GM23338 (cell line): Measurements from ENCODE around the gene NPM3. TPM values are rescaled to one million over a fixed set of nuclear protein-coding genes. Genes with fewer than 3 reads are reported as not detected.

Experiments
- ATAC-seq: fragments of 200-7000 bp; cut with Tn5 transposase; 3 replicates; pipeline ENCODE4 v1.9.1; 2020
- DNase-seq: peaks from one replicate; pipeline ENCODE4 v3.0.0-alpha.2; 2015; ENCODE audit warnings: low spot score
- H2AFZ ChIP-seq: fragments of 200-600 bp; sonication (generic); 2 replicates; pipeline ENCODE4 v1.8.0; 2016; ENCODE audit warnings: antibody characterized with exemption, mild to moderate bottlenecking, moderate library complexity
- H3F3A ChIP-seq: fragments of 200-600 bp; sonication (generic); replicated peaks from 2 replicates; pipeline ENCODE4 v1.8.0; 2017; ENCODE audit warnings: antibody characterized with exemption, mixed run types, low read depth
- H3K27ac ChIP-seq: fragments of 200-600 bp; sonication (generic); 2 replicates; pipeline ENCODE4 v1.6.1; 2016; ENCODE audit warnings: low read depth
- H3K27me3 ChIP-seq: fragments of 200-600 bp; sonication (generic); 2 replicates; pipeline ENCODE4 v1.8.0; 2016; ENCODE audit warnings: mild to moderate bottlenecking, mixed run types, moderate library complexity; ENCODE audit not compliant: insufficient read depth
- H3K36me3 ChIP-seq: fragments of 200-600 bp; sonication (generic); 2 replicates; pipeline ENCODE4 v1.8.0; 2016; ENCODE audit warnings: mild to moderate bottlenecking; ENCODE audit not compliant: insufficient read depth
- H3K4me1 ChIP-seq: fragments of 200-600 bp; sonication (generic); 2 replicates; pipeline ENCODE4 v1.8.0; 2016; ENCODE audit warnings: mild to moderate bottlenecking, moderate library complexity; ENCODE audit not compliant: insufficient read depth
- H3K4me2 ChIP-seq: fragments of 200-600 bp; sonication (generic); 2 replicates; pipeline ENCODE4 v1.7.1; 2017; ENCODE audit warnings: mixed run types
- H3K4me3 ChIP-seq: fragments of 200-600 bp; sonication (generic); 2 replicates; pipeline ENCODE4 v1.6.1; 2016; ENCODE audit warnings: mixed run types
- H3K79me2 ChIP-seq: fragments of 200-600 bp; sonication (generic); replicated peaks from 2 replicates; pipeline ENCODE4 v1.8.0; 2017; ENCODE audit warnings: mild to moderate bottlenecking; ENCODE audit not compliant: insufficient read depth
- H3K9me2 ChIP-seq: fragments of 200-600 bp; sonication (generic); 2 replicates; pipeline ENCODE4 v1.8.0; 2017; ENCODE audit not compliant: insufficient read depth
- H4K20me1 ChIP-seq: fragments of 200-600 bp; sonication (generic); replicated peaks from 2 replicates; pipeline ENCODE4 v1.8.0; 2017; ENCODE audit warnings: mild to moderate bottlenecking; ENCODE audit not compliant: insufficient read depth
- H3K27ac Mint-ChIP-seq: 2 replicates; pipeline ENCODE4 v1.8.0; 2020; ENCODE audit warnings: inconsistent platforms, mild to moderate bottlenecking, moderate library complexity, mixed read lengths
- H3K27me3 Mint-ChIP-seq: 3 replicates; pipeline ENCODE4 v1.8.0; 2022; ENCODE audit warnings: low read depth, mild to moderate bottlenecking, moderate library complexity, mixed read lengths, inconsistent platforms; ENCODE audit not compliant: insufficient read depth, poor library complexity
- H3K36me3 Mint-ChIP-seq: 3 replicates; pipeline ENCODE4 v1.8.0; 2021; ENCODE audit warnings: low read depth, mild to moderate bottlenecking, inconsistent platforms, moderate library complexity, mixed read lengths
- H3K4me1 Mint-ChIP-seq: 3 replicates; pipeline ENCODE4 v1.8.0; 2020; ENCODE audit warnings: mild to moderate bottlenecking, inconsistent platforms, mixed read lengths
- H3K4me3 Mint-ChIP-seq: 3 replicates; pipeline ENCODE4 v1.8.0; 2021; ENCODE audit warnings: moderate library complexity, mild to moderate bottlenecking, inconsistent platforms, mixed read lengths
- H3K9me3 Mint-ChIP-seq: 3 replicates; pipeline ENCODE4 v1.8.0; 2020; ENCODE audit warnings: moderate library complexity, mild to moderate bottlenecking, inconsistent platforms, mixed read lengths
- CREB1 ChIP-seq: fragments of 250-450 bp; sonication (Bioruptor Pico); IDR thresholded peaks from 2 replicates; pipeline ENCODE4 v1.5.0; 2020; ENCODE audit warnings: low read depth, mild to moderate bottlenecking, moderate library complexity
- CTCF ChIP-seq, 2 experiments: fragments of 200-600 bp in 1 of 2; sonication (generic) in 1 of 2; conservative IDR thresholded peaks; 2 replicates each; pipeline versions ENCODE4 v1.5.1 to v1.6.1; 2016 to 2017; ENCODE audit warnings: antibody characterized with exemption in 2 of 2, low read depth in 2 of 2, mild to moderate bottlenecking in 2 of 2, moderate library complexity in 1 of 2
- ETS1 ChIP-seq: IDR thresholded peaks from 2 replicates; pipeline ENCODE4 v1.6.1; 2016; ENCODE audit warnings: antibody characterized with exemption
- EZH2 ChIP-seq: fragments of 200-600 bp; sonication (generic); IDR thresholded peaks from one replicate; pipeline ENCODE4 v1.8.0; 2017; ENCODE audit warnings: antibody characterized with exemption, mild to moderate bottlenecking, low read depth; ENCODE audit not compliant: unreplicated experiment
- EZH2phosphoT487 ChIP-seq: fragments of 200-600 bp; sonication (generic); IDR thresholded peaks from one replicate; pipeline ENCODE4 v1.8.1; 2018; ENCODE audit warnings: antibody characterized with exemption; ENCODE audit not compliant: unreplicated experiment
- JUNB ChIP-seq: IDR thresholded peaks from one replicate; pipeline ENCODE4 v1.6.1; 2016; ENCODE audit warnings: antibody characterized with exemption; ENCODE audit not compliant: unreplicated experiment
- NANOG ChIP-seq: IDR thresholded peaks from 2 replicates; pipeline ENCODE4 v1.6.1; 2016; ENCODE audit warnings: antibody characterized with exemption, borderline replicate concordance
- POLR2AphosphoS5 ChIP-seq: IDR thresholded peaks from 2 replicates; pipeline ENCODE4 v1.6.1; 2016; ENCODE audit warnings: antibody characterized with exemption, low read depth
- REST ChIP-seq: IDR thresholded peaks from one replicate; pipeline ENCODE4 v1.6.1; 2018; ENCODE audit warnings: antibody characterized with exemption; ENCODE audit not compliant: unreplicated experiment
- STAT1 ChIP-seq: IDR thresholded peaks from one replicate; pipeline ENCODE4 v1.6.1; 2016; ENCODE audit warnings: antibody characterized with exemption; ENCODE audit not compliant: unreplicated experiment
- ZNF114 ChIP-seq: fragments of 250-450 bp; sonication (Bioruptor Pico); IDR thresholded peaks from 2 replicates; pipeline ENCODE4 v1.5.0; 2020; ENCODE audit warnings: mild to moderate bottlenecking, moderate library complexity
- ZNF331 ChIP-seq: fragments of 250-450 bp; sonication (Bioruptor Pico); IDR thresholded peaks from 2 replicates; pipeline ENCODE4 v1.5.0; 2020; ENCODE audit warnings: low read depth, mild to moderate bottlenecking, moderate library complexity
- ZNF462 ChIP-seq: fragments of 250-450 bp; sonication (Bioruptor Pico); IDR thresholded peaks from 2 replicates; pipeline ENCODE4 v1.5.0; 2020; ENCODE audit warnings: mild to moderate bottlenecking, moderate library complexity
- polyA plus RNA-seq: library from polyadenylated mRNA; unstranded; fragments of >200 nt; fragmentation: Nextera tagmentation; extraction: Ambion mirVana; gene quantifications from 2 replicates; pipeline ENCODE4 v1.2.1, GENCODE V29; 2016
- total RNA-seq: library from RNA; depleted of rRNA; stranded (reverse); fragments of >200 nt; shearing (Covaris generic); gene quantifications from 2 replicates; pipeline ENCODE4 v1.2.3, GENCODE V29; 2014

The NPM3 gene
- total and polyA plus RNA-seq, 2 experiments from 2014 or later: 31.5 to 258 TPM

GRCh38 chr10:101803511-101803910 is 20.3 kb upstream of the NPM3 start:
- Histone ChIP-seq H4K20me1 (peaks cover 50% of the 10 kb centered on the region), H3K79me2 (peaks cover 70% of the 10 kb centered on the region), H2AFZ (no peak overlapping the region), H3K36me3 (peaks cover 94% of the 10 kb centered on the region), H3K4me3 (no peak overlapping the region), H3K9me2 (no peaks in the 10 kb centered on the region), H3K4me2 (no peak overlapping the region), H3K4me1 (no peaks in the 10 kb centered on the region), H3K27ac (no peak overlapping the region), H3K27me3 (no peaks in the 10 kb centered on the region), H3F3A (peaks cover 7% of the 10 kb centered on the region; the same call in 1 of the 2 replicates)
- H3K27me3 Mint-ChIP-seq: peaks cover 4% of the 10 kb centered on the region
- H3K36me3 Mint-ChIP-seq: peaks cover 88% of the 10 kb centered on the region
- ATAC-seq (no peak), DNase-seq (no peak)
- no peaks in the 10 kb centered on the region for H3K9me3 Mint-ChIP-seq
- no peaks in the 10 kb centered on the region for H3K4me1 Mint-ChIP-seq
- no peak overlapping the region for H3K4me3 Mint-ChIP-seq
- TF ChIP-seq POLR2AphosphoS5: no peak
- no peak for TF ChIP-seq ZNF114 (CRISPR knock-in tag)
- TF ChIP-seq EZH2: no peak
- TF ChIP-seq ETS1: no peak
- TF ChIP-seq JUNB: no peak
- TF ChIP-seq REST: no peak
- TF ChIP-seq ZNF462 (CRISPR knock-in tag): no peak
- no peak for TF ChIP-seq CTCF (conservative IDR thresholded peaks at IDR 0.05; ENCODE audit: low read depth in 2 of 2)
- no peak for TF ChIP-seq STAT1
- TF ChIP-seq CREB1 (CRISPR knock-in tag): no peak
- TF ChIP-seq ZNF331: no peak
- no peak for TF ChIP-seq EZH2phosphoT487
- no peak for TF ChIP-seq NANOG
- no peak overlapping the region; the same call in 1 of the 2 replicates for H3K27ac Mint-ChIP-seq
